Activated T-helper 1 cell treated with anti-CD3 and anti-CD28 coated beads, Interleukin-12 subunit alpha, Interleukin-12 subunit beta, Interleukin-2, Interleukin-4 antibody, amounts not matched to agents 30 ng/mL and 10 ng/mL and 1 ng/mL, durations not matched to agents 14 hours and 24 hours and 36 hours (primary cell): ENCODE results near the gene CFAP251. TPM values are rescaled to one million over a fixed set of nuclear protein-coding genes. Genes with fewer than 3 reads are reported as not detected.

Experiments used
- DNase-seq: peaks from one replicate; pipeline ENCODE4 v3.0.0; 2021; ENCODE audit warnings: low spot score
- H3K27ac Mint-ChIP-seq: one replicate; pipeline ENCODE4 v1.8.0; 2021; ENCODE audit warnings: mild to moderate bottlenecking, mixed read lengths
- H3K27me3 Mint-ChIP-seq: one replicate; pipeline ENCODE4 v1.8.0; 2022; ENCODE audit warnings: mild to moderate bottlenecking, moderate library complexity, mixed read lengths; ENCODE audit not compliant: insufficient read depth
- H3K36me3 Mint-ChIP-seq: one replicate; pipeline ENCODE4 v1.8.0; 2021; ENCODE audit warnings: low read depth, mixed read lengths
- H3K4me1 Mint-ChIP-seq: one replicate; pipeline ENCODE4 v1.8.0; 2021; ENCODE audit warnings: low read depth, mixed read lengths
- H3K4me3 Mint-ChIP-seq: one replicate; pipeline ENCODE4 v1.8.0; 2021; ENCODE audit warnings: mild to moderate bottlenecking, moderate library complexity, mixed read lengths
- H3K9me3 Mint-ChIP-seq: one replicate; pipeline ENCODE4 v1.8.0; 2021; ENCODE audit warnings: mixed read lengths
- intact Hi-C: fragments of 100-400 bp; cut with micrococcal nuclease; formaldehyde crosslinking; loops from one replicate; pipeline ENCODE4 v1.15.1; 2024
- total RNA-seq: library from RNA; stranded (reverse); gene quantifications from 2 replicates; pipeline ENCODE4 v1.2.3, GENCODE V29; 2022

Gene CFAP251
- total RNA-seq, 1 donor from 2014 or later: 0.65 TPM

DNA sequence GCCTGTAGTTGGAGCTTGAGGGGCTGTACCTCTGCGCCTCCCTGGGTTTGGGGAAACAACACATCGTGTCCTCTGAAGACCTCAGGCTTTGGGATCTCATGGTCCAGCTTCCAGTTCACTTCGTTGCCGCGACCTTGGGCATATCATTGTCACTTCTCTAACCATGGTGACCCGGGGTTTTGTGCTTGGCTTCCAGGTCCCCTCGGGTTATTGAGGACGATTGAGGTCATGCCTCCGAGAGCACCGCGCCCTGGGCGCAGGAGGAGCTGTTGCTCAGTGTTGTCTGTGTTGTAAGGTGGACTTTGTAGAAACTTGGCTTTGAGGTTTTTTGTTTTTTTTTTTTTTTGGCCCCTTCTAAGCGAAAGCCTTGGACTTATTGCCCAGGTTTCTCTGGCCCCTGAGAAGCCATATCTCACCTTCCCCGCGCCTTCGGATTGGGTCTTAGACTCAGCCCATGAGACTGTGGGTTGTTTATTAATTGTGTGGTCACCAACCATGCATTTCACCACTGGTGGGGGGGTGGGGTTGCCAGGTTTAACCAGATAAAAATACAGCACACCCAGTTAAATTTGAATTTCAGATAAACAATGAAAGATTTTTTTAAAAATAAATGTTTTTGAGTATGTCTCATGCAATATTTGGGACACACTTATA is 105.9 kb downstream of the CFAP251 start:
- intact Hi-C loops: loop anchor here (5.0 kb wide), 1 partner anchor 58 kb away; no protein-coding TSS in a partner anchor
- no peaks in the 10 kb centered on the region for H3K9me3 Mint-ChIP-seq
- peaks cover 4% of the 10 kb centered on the region for H3K36me3 Mint-ChIP-seq
- DNase-seq: no peak
- no peak overlapping the region for H3K27ac Mint-ChIP-seq
- peak overlapping the region; percentile 47 for H3K4me3 Mint-ChIP-seq
- peaks cover 13% of the 10 kb centered on the region for H3K4me1 Mint-ChIP-seq
- peaks cover 23% of the 10 kb centered on the region for H3K27me3 Mint-ChIP-seq

DNA sequence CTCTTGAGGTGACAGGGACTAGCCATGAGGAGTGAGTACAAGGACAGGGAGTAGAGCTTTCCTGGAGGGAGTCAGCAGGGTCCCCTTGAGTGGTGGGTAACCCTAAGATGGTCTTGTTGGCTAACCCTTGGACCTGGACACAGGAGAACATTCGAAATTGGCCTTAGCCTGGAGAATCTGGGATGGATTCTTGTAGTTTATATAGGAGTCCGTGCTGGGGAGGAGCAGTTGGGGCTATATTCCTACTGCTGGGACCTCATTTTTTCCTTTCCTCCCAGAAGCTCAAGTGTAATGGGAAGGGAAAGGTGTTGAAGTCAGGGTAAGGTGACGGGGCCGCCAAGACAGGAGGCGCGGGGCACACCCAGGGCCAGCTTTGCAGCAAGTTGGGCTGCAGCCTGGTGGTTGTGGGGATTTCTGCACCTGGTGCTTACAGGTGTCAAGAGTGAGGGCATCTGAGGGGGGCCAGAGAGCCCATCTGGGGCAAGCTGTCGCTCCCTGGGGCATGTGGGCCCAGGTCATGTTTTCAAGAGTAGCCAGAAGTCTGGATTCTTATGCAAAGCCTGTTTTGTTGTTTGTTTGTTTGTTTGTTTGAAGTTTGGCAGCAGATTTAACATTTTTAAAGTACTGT is 108.4 kb downstream of the CFAP251 start:
- Mint-ChIP-seq H3K27me3 (peaks cover 7% of the 10 kb centered on the region), H3K4me1 (peaks cover 6% of the 10 kb centered on the region), H3K9me3 (no peaks in the 10 kb centered on the region), H3K36me3 (peaks cover 4% of the 10 kb centered on the region), H3K27ac (no peak overlapping the region), H3K4me3 (no peak overlapping the region)
- intact Hi-C loops: no loop called here
- DNase-seq: no peak

DNA sequence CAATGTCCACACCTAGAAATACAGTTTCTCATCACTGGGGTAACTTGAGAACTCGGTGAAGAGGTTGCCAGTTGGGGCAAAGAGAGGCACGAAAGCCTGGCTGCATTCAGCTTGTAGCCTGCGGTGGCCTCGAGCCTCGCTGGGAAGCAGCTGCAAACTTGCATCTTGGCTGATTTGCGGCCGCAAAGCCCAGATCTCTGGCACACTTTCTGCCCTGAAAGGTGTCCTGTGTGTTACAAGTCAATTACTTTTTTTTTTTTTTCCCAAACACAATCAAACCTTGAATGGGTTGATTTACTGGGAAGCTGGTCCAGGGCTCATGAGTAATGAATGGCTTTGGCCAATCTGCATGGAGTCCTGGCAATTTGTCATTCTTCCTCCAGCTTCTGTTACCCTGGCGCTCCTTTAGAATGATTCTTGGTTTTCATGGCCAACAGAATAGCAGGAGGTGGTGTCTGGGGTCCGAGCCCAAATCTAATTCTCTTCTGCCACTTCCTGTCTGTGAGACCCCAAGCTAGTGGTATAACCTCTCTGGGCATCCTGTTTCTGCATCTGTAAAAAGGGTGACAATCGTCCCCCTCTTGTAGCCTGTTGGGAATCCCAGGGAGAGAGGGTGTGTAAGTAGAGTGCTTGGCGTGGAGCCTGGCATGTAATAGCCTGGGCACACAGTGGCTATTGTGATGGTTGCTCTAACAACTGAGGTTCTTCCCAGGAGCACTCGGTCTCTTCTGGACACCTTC is 109.9 kb downstream of the CFAP251 start:
- H3K27me3 Mint-ChIP-seq: peaks cover 1% of the 10 kb centered on the region
- no peak overlapping the region for H3K4me3 Mint-ChIP-seq
- peaks cover 2% of the 10 kb centered on the region for H3K4me1 Mint-ChIP-seq
- no peak for DNase-seq
- H3K9me3 Mint-ChIP-seq: no peaks in the 10 kb centered on the region
- H3K27ac Mint-ChIP-seq: no peak overlapping the region
- intact Hi-C loops: no loop called here
- H3K36me3 Mint-ChIP-seq: peaks cover under 1% of the 10 kb centered on the region

DNA sequence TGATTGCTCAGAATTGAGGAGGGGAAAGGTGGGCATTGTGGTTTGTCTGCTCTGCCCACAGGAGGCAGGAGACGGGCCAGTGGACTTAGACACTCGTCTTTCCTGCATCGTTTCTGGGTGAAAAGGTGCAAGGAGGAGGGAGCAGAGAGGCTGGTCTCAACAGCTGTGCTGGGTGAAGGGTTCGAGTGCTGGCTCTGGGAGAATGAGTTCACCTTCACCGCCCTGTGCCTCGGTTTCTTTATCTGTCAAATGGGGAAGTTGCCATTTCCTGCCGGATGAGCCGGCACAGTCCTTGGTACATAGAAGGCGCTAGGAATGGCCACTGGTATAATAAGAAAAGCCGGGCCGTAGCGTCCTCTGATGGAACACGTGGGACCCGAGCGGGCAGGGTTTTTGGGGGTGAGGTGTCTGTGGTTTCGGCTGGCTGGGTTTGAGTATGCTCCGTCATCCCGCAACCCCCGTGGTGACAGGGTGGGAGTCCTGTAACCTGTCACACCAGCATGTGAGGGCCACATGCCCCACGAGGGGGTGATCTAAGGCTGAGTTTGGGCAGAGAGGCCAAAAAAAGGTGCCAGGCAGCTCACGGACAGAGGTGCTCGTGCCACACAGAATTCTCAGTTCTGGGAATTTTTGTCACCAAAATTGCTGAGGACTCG is 110.6 kb downstream of the CFAP251 start:
- no peak for DNase-seq

DNA sequence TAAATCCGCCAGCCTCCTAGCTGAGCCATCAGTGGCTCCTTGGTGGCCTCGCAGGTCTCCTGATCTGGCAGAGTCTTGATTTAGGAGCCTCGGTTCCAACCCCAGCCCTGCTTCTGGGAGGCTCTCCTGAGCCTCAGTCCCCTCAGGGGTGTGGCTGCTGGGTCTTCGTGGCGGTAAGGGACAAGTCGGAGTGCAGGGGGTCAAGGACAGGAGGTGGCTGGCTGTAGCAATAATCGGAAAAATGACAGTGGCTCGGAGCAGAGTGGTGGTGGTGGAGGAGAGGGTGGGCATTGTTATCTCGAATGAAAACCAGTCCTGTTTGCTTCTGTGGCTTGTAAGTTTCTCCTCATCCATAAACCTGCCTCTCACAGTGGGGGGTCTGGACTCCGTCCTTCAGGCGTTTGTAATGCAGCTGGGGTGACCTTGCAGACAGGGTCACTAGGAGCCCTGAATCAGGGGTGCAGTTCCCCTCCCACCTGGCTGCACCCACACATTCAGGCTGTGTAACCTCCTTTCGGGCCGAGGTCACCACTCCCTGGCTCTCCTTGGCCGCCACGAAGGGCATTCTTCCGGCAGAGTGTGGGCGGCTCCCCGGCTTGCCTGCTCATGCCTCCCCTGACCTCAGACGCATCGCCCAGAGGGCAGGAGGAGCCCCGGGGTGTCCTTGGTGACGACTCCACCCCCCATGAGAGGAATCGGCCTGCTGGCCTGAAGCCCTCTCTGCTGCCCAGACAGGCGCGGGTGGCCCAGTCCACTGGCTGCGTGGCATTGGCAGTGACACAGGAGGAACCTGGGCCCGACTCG is 111.4 kb downstream of the CFAP251 start:
- intact Hi-C loops: no loop called here
- no peak overlapping the region for H3K4me3 Mint-ChIP-seq
- H3K27me3 Mint-ChIP-seq: no peaks in the 10 kb centered on the region
- DNase-seq: no peak
- no peak overlapping the region for H3K27ac Mint-ChIP-seq
- H3K36me3 Mint-ChIP-seq: no peaks in the 10 kb centered on the region
- H3K9me3 Mint-ChIP-seq: no peaks in the 10 kb centered on the region
- H3K4me1 Mint-ChIP-seq: no peaks in the 10 kb centered on the region

More for the DNA sequence above, 110.6 kb downstream of the CFAP251 start:
- no peak overlapping the region for H3K27ac Mint-ChIP-seq
- no peaks in the 10 kb centered on the region for H3K36me3 Mint-ChIP-seq
- H3K4me3 Mint-ChIP-seq: no peak overlapping the region
- intact Hi-C loops: no loop called here
- no peaks in the 10 kb centered on the region for H3K27me3 Mint-ChIP-seq
- H3K4me1 Mint-ChIP-seq: no peaks in the 10 kb centered on the region
- no peaks in the 10 kb centered on the region for H3K9me3 Mint-ChIP-seq

DNA sequence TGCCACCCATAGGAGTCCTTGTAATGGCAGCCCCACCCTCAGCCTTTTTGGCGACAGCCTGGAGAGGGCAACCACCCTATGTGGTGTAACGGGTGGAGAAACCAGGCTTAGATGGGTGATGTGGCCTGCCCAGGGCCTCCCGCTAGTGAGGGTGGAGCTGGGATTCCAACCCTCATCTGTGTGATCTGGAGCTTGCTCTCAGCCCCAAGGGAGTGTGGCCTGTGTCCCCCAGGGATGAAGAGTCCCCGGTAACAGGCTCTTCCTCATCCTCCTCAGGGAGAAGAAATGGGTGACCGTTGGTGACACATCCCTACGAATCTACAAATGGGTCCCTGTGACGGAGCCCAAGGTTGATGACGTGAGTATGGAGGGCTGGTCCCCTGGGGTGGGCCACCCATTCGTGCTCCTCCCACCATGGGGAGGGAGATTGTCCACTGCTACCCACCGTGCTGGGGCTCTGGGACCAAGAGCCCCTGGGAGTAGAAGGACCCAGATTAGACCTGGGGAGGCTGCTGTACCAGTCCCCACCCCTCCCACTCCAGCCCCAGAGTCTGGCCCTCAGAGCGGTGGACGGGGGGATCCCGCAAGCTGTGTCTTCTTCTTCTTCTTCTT is 112.1 kb downstream of the CFAP251 start:
- no peaks in the 10 kb centered on the region for H3K4me1 Mint-ChIP-seq
- intact Hi-C loops: no loop called here
- H3K9me3 Mint-ChIP-seq: no peaks in the 10 kb centered on the region
- H3K27me3 Mint-ChIP-seq: no peaks in the 10 kb centered on the region
- DNase-seq: no peak
- H3K36me3 Mint-ChIP-seq: no peaks in the 10 kb centered on the region
- no peak overlapping the region for H3K4me3 Mint-ChIP-seq
- H3K27ac Mint-ChIP-seq: no peak overlapping the region

DNA sequence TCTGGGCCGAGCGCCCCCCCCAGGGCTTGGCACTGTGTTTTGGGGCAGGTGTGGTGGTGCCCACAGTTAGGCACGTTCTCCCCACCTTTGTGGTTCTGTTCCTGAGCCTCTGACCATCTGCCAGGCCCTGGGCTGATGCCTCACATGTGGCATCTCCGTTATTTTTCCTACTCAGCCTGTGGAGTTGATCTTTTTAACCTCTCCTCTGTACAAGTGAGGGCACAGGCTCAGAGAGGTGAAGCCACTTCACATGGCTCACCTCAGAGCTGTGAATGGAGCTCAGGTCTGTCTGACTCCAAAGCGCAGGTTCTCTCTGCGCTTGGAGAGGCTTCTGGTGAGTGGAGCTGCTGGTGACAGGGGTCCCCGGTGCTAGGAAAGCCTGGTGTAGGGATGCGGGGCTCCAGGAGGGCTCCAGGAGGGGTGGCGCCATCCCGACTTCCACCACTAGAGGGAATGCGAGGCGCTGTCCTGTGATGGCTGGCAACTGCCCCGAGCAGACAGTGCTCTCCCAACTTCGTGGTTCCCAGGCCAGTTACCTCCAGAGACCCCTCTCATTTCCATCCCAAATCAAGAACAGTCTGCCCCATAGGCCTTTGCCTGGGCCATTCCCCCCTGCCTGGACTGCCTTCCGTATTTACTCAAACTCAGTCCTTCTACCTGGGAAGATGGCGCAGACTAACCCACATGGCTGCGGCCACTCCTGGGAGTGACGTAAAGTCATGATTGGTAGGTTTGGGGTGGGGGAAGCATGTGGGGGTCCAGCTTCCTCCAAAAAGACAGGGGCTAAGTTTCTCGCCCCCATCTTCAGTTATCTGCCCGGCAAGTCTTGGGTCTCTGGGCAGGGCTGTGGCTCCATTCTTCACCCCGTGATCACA is 113.2 kb downstream of the CFAP251 start:
- DNase-seq: peak; percentile 30
- H3K4me1 Mint-ChIP-seq: no peaks in the 10 kb centered on the region
- peaks cover 1% of the 10 kb centered on the region for H3K36me3 Mint-ChIP-seq
- H3K9me3 Mint-ChIP-seq: no peaks in the 10 kb centered on the region
- no peak overlapping the region for H3K27ac Mint-ChIP-seq
- intact Hi-C loops: no loop called here
- no peak overlapping the region for H3K4me3 Mint-ChIP-seq
- no peaks in the 10 kb centered on the region for H3K27me3 Mint-ChIP-seq

DNA sequence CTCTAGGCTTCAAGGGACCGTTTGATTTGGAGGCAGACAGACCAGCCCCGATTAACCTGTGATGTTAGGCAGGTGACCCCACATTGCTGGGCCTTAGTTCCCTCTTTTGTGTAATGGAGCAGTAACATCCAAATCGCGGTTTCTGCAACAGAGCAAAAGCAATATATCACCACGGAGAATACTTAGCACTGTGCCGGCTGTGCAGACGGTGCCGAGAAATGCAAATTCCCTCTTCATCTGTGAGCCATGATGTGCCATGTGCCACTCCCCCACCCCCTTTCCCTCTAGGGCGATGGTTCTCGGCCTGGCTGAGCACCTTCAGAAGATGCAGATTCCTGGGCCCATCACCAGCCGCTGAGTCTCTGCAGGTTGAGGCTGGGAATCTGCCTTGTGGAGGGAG is 114.2 kb downstream of the CFAP251 start:
- H3K9me3 Mint-ChIP-seq: no peaks in the 10 kb centered on the region
- H3K4me3 Mint-ChIP-seq: no peak overlapping the region
- H3K36me3 Mint-ChIP-seq: peaks cover 1% of the 10 kb centered on the region
- H3K27me3 Mint-ChIP-seq: no peaks in the 10 kb centered on the region
- no peaks in the 10 kb centered on the region for H3K4me1 Mint-ChIP-seq
- H3K27ac Mint-ChIP-seq: no peak overlapping the region
- no peak for DNase-seq
- intact Hi-C loops: no loop called here

DNA sequence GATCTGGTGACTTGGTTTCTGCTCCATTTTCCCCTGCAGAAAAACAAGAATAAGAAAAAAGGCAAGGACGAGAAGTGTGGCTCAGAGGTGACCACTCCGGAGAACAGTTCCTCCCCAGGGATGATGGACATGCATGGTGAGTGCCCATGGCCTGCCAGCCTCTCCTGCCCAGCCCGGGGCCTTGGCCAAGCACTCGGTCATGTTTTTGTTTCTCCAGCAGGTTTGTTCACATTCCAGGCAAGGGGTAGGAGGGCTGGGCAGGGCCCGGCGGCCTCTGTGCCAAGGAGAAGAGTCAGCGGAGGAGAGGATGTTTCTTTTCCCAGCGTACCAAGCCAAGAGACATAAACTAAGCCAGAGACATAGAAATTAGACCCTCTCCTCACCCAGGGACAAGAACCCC is 116.9 kb downstream of the CFAP251 start:
- peaks cover 1% of the 10 kb centered on the region for H3K36me3 Mint-ChIP-seq
- no peak for DNase-seq
- H3K4me1 Mint-ChIP-seq: no peaks in the 10 kb centered on the region
- intact Hi-C loops: no loop called here
- H3K27ac Mint-ChIP-seq: no peak overlapping the region
- no peaks in the 10 kb centered on the region for H3K27me3 Mint-ChIP-seq
- H3K9me3 Mint-ChIP-seq: no peaks in the 10 kb centered on the region
- no peak overlapping the region for H3K4me3 Mint-ChIP-seq

DNA sequence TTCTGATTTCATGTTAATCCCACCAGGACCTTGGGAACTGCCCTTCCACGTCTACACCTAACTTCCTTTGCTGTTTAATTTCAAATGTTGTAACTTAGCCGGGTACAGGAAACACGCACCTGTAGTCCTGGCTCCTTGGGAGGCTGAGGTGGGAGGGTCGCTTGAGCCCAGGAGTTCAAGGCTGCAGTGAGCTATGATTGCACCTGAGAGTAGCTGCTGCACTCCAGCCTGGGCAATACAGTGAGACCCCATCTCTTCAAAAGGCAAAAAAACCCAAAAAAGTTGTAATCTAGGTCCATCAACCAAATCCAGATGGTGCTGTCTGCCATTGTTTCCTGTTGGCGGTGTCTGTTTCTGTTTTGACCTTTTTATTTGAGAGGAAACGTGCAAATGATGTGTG is 117.8 kb downstream of the CFAP251 start:
- intact Hi-C loops: no loop called here
- Mint-ChIP-seq H3K36me3 (peaks cover 1% of the 10 kb centered on the region), H3K4me3 (no peak overlapping the region), H3K27me3 (no peaks in the 10 kb centered on the region), H3K9me3 (no peaks in the 10 kb centered on the region), H3K27ac (no peak overlapping the region), H3K4me1 (no peaks in the 10 kb centered on the region)
- DNase-seq: no peak

DNA sequence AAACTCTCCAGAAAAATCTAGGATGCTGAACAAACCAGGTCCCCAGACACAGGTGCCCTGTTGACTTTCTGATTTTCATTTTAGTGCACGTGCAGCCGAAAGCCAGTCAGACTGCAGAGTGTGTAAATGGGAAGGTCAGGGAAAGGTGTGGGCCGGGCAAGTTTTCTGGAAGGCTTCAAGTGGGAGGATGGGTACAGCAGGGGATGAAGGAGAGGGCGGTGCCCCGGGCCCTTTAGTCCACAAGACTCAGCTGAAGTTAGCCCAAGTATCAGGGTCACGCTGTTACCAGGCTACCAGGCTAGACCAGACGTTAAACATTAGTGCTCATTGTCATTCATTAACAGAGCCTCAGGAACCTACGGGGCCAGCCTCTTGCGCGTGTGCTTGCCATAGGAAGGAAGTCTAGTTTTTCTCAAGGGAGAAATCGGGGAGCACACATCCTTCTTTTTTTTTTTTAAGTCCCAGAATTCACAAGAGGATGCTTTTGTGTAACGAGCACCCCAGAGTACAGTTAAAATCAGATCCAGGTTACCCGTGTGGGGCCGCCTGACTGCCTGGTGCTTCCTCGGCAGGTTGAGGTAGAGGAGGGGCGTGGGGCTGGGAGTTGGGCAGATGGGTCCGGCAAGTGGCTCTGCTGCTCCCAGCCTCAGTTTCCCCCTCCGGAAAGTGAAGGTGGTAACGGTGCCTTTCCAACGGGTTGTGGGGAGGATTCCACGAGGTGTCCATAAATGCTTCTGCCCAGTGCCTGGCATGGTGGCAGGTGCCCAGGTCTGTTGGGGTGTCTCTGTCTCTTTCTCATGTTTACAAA is 122.4 kb downstream of the CFAP251 start:
- H3K27me3 Mint-ChIP-seq: no peaks in the 10 kb centered on the region
- no peak overlapping the region for H3K27ac Mint-ChIP-seq
- intact Hi-C loops: no loop called here
- H3K9me3 Mint-ChIP-seq: no peaks in the 10 kb centered on the region
- H3K36me3 Mint-ChIP-seq: peaks cover 1% of the 10 kb centered on the region
- no peak overlapping the region for H3K4me3 Mint-ChIP-seq
- H3K4me1 Mint-ChIP-seq: no peaks in the 10 kb centered on the region
- DNase-seq: no peak
